GM19239 (cell line): ENCODE results near the gene CD86.
"Not testable (repeated sequence)": the region's sequence is repeated elsewhere in the genome, so short reads cannot be mapped to it uniquely, and the experiment has no call there.

ENCODE experiments used
- DNase-seq: peaks from one replicate; pipeline ENCODE4 v3.0.0; 2011; ENCODE audit warnings: low spot score; ENCODE audit not compliant: insufficient read length
- FAIRE-seq: peaks from 2 replicates; lab custom pipeline; 2011; peaks lifted over from hg19 to GRCh38; lab: Jason Lieb, UNC

The CD86 gene

GRCh38 chr3:122123850-122124249, 68.7 kb downstream of the CD86 start:
- FAIRE-seq (no peak), DNase-seq (no peak)

- no peak for DNase-seq
- no peak for FAIRE-seq
Observed at GRCh38 chr3:122132949-122133540, 77.9 kb downstream of the CD86 start.

DNA sequence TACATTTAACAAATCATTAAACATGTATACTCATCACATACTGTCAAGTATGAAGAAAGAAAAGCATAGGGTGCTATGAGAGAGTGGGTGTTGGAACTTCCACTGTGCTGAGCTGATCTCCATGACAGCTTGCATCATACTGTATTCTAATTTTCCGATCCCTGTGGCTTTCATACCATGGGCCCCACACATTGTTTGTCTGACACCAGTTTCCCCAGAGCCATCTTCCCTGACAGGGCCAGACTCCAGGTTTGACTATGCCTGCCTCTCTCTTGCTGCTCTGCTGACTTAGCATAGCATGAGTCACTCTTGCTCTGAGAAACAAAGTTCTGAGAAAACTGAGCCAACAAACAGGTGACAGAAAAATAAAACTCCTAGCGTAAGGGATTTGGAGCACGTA, 91.3 kb downstream of the CD86 start:
- FAIRE-seq, result peak; percentile 82
- no peak for DNase-seq

DNA sequence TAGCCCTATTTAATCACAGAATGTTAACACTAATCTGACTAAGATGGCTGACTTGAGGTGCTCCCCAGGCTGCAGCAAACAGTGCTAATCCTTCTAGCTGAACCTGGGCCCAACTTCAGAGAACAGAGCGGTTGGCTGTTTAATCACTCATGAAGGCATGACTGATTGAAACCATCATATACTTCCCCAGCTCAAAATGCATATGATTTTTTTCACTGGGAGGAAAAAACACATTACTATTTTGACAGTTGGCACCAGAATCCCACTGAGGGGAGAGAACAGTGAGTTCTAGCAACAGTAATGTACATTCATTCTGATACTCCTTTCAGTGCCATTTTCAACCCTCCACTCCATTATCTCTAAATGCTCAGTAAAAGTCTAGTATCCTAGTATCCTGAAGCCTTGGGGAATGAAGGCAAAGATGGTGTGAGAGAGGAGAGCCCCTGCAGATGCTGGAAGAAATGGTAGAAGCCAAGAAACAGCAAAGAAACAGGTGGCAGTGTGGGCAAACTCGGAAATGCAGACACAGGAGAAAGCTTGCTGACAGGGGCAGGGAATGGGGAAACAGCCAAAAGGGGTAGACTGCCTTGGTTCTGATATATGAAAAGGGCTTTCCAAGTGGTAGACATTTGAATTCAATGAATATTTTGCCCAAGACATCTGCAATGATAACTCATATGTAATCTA, 93.9 kb downstream of the CD86 start:
- DNase-seq (no peak), FAIRE-seq (peak; percentile 31)

GRCh38 chr3:122151480-122151879, 96.3 kb downstream of the CD86 start:
- no peak for FAIRE-seq

DNA sequence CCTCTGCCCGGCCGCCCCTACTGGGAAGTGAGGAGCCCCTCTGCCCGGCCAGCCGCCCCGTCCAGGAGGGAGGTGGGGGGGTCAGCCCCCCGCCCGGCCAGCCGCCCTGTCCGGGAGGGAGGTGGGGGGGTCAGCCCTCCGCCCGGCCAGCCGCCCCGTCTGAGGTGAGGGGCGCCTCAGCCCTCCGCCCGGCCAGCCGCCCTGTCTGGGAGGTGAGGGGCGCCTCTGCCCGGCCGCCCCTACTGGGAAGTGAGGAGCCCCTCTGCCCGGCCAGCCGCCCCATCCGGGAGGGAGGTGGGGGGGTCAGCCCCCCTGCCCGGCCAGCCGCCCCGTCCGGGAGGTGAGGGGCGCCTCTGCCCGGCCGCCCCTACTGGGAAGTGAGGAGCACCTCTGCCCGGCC, 109.8 kb downstream of the CD86 start:
- DNase-seq, FAIRE-seq: not testable (repeated sequence)

More at GRCh38 chr3:122151480-122151879, 96.3 kb downstream of the CD86 start:
- no peak for DNase-seq

DNA sequence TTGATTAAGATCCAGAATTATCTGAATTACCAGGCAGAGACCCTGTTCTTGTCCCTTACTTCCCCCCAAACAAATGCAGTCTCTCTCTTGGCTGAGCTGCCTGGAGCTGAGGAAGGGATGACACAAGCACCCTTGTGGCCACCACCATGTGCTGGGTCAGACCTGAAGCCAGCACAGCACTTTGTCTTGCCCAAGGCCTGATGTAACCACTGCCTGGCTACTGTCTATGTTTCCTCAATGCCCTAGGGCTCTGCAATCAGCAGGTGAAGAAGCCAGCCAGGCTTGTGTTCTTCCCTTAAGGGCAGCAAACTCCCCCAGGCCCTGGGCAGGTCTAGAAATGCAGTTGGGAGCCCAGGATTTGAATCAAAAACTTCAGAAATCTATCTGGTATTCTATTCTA, 112.5 kb downstream of the CD86 start:
- DNase-seq (no peak), FAIRE-seq (no peak)

DNA sequence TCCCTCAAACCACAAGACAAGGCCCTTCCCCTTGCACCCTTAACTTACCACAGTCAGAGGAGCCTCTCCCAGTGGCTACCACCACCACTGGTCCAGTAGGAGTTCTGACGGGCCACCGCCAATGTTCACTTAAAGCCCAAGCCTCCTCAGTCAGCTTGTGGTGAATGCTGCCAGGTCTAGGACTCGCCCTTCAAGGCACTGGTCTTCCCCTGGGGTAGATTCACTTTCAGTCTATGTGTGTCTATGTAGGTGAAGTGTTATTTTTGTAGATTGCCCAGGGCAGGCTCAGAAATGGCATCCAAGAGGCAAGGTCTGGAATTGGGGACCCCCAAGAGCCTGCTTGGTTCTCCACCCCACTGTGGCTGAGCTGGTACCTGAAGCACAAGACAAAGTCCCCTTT, 112.9 kb downstream of the CD86 start:
- FAIRE-seq (no peak), DNase-seq (no peak)

- FAIRE-seq (no peak), DNase-seq (no peak)
Observed at GRCh38 chr3:122169911-122170310, 114.7 kb downstream of the CD86 start.
